Caco-2 (cell line): ENCODE data around the gene MEG3. TPM values are rescaled to one million over a fixed set of nuclear protein-coding genes. Genes with fewer than 3 reads are reported as not detected.

Source experiments
- BruUV-seq: library from RNA; stranded (reverse); fragments of 400-500 nt; replicated peaks from 2 replicates; lab custom pipeline; 2021; lab: Mats Ljungman, UMichigan
- CTCF ChIA-PET: fragments of 300-600 bp; sonication (Branson Sonifier 250); formaldehyde crosslinking; loops from one replicate; lab custom pipeline; 2022; ENCODE audit warnings: antibody characterized with exemption; lab: Charles Lee
- POLR2A ChIA-PET: fragments of 300-600 bp; sonication (Branson Sonifier 250); formaldehyde crosslinking; loops from one replicate; lab custom pipeline; 2022; ENCODE audit warnings: antibody characterized with exemption; lab: Charles Lee
- DNase-seq, 2 experiments: peaks; one replicate each; pipeline versions ENCODE4 v3.0.0 to v3.0.0-alpha.2; 2020 to 2022
- H3K27me3 ChIP-seq: replicated peaks from 2 replicates; pipeline ENCODE4 v1.6.0; 2011; ENCODE audit warnings: low read length; ENCODE audit not compliant: control insufficient read depth, insufficient read depth
- H3K36me3 ChIP-seq: 2 replicates; pipeline ENCODE4 v1.5.1; 2011; ENCODE audit warnings: low read length; ENCODE audit not compliant: control insufficient read depth, insufficient read depth
- H3K4me1 ChIP-seq: fragments of 250-450 bp; sonication (Bioruptor Pico); 2 replicates; pipeline ENCODE4 v1.5.1; 2020; ENCODE audit warnings: mild to moderate bottlenecking
- H3K4me3 ChIP-seq: 2 replicates; pipeline ENCODE4 v1.5.1; 2011; ENCODE audit warnings: low read depth, mild to moderate bottlenecking, control low read depth, low read length
- H3K9me3 ChIP-seq: fragments of 250-450 bp; sonication (Bioruptor Pico); 2 replicates; pipeline ENCODE4 v1.5.1; 2020; ENCODE audit warnings: mild to moderate bottlenecking, moderate library complexity
- H3K27ac Mint-ChIP-seq: one replicate; pipeline ENCODE4 v1.8.0; 2022; ENCODE audit warnings: mixed read lengths; ENCODE audit not compliant: unreplicated experiment
- H3K27me3 Mint-ChIP-seq: one replicate; pipeline ENCODE4 v1.8.0; 2022; ENCODE audit warnings: mixed read lengths; ENCODE audit not compliant: insufficient read depth, unreplicated experiment
- H3K36me3 Mint-ChIP-seq: one replicate; pipeline ENCODE4 v1.8.0; 2022; ENCODE audit warnings: mild to moderate bottlenecking, mixed read lengths; ENCODE audit not compliant: insufficient read depth, unreplicated experiment
- H3K4me1 Mint-ChIP-seq: one replicate; pipeline ENCODE4 v1.8.0; 2022; ENCODE audit warnings: low read depth, mixed read lengths; ENCODE audit not compliant: unreplicated experiment
- H3K4me3 Mint-ChIP-seq: one replicate; pipeline ENCODE4 v1.8.0; 2022; ENCODE audit warnings: mild to moderate bottlenecking, moderate library complexity, mixed read lengths; ENCODE audit not compliant: unreplicated experiment
- H3K9me3 Mint-ChIP-seq: one replicate; pipeline ENCODE4 v1.8.0; 2022; ENCODE audit warnings: mixed read lengths; ENCODE audit not compliant: unreplicated experiment
- intact Hi-C: fragments of 100-400 bp; cut with micrococcal nuclease; formaldehyde crosslinking; loops from one replicate; pipeline ENCODE4 v1.10.0; 2022; ENCODE audit not compliant: unreplicated experiment
- total RNA-seq: library from RNA; stranded (reverse); gene quantifications from 2 replicates; pipeline ENCODE4 v1.2.3, GENCODE V29; 2022
- TF ChIP-seq, protein P1 (sequence below), 2 experiments: fragments of 200-600 bp in 1 of 2; IDR thresholded peaks; 1 replicate in 1 of 2; 2 replicates in 1 of 2; pipeline versions ENCODE4 v1.5.1 to v1.8.0; 2011 to 2022; ENCODE audit warnings: antibody characterized with exemption in 1 of 2, control low read depth in 1 of 2, inconsistent platforms in 1 of 2, low read depth in 1 of 2, low read length in 1 of 2, mild to moderate bottlenecking in 1 of 2, moderate library complexity in 1 of 2; ENCODE audit not compliant: insufficient read depth in 1 of 2, severe bottlenecking in 1 of 2, unreplicated experiment in 1 of 2

Gene MEG3
- total RNA-seq, 1 experiment from 2014 or later: not detected

DNA sequence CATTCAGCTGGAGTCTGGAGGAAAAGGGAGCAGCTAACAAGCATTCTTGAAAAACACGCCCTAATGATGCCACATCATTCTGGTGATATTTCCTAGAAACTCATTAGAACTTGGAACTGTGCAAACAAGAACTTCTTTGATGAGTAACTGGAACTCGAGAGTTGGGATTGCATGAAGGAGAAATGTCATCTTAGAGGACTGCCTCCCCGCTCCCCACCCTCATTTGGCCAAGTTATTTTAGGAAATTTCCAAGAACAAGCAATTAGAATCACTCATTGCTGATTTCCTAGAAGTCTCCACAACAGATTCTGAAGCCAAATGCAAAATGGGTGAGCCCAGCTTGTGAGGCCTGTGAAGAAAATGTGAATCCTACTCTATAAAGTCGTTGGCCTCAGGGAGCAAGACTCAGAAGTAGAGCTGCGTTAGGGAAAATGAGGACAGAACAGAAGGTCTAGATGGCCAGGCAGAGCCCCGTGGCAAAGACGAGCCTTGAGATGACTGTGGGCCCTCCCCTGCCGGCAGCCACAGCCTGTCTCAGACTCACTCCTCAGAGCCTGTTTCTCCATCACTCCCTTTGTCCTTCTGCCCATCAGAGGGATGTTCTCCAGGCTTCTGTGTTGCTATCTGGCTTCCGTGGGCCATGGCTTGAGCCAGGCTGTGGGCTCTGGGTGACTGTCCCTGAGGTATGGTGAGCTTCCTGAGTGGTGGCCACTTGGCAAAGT is 39.2 kb downstream of the MEG3 start:
- no peak overlapping the region for H3K27ac Mint-ChIP-seq
- no peaks in the 10 kb centered on the region for H3K36me3 Mint-ChIP-seq
- ChIA-PET POLR2A (no interaction called here), CTCF (no interaction called here)
- intact Hi-C loops: no loop called here
- H3K9me3 ChIP-seq: peaks cover 2% of the 10 kb centered on the region; the same call in 1 of the 2 replicates
- TF ChIP-seq, protein P1, sequence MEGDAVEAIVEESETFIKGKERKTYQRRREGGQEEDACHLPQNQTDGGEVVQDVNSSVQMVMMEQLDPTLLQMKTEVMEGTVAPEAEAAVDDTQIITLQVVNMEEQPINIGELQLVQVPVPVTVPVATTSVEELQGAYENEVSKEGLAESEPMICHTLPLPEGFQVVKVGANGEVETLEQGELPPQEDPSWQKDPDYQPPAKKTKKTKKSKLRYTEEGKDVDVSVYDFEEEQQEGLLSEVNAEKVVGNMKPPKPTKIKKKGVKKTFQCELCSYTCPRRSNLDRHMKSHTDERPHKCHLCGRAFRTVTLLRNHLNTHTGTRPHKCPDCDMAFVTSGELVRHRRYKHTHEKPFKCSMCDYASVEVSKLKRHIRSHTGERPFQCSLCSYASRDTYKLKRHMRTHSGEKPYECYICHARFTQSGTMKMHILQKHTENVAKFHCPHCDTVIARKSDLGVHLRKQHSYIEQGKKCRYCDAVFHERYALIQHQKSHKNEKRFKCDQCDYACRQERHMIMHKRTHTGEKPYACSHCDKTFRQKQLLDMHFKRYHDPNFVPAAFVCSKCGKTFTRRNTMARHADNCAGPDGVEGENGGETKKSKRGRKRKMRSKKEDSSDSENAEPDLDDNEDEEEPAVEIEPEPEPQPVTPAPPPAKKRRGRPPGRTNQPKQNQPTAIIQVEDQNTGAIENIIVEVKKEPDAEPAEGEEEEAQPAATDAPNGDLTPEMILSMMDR (IDR thresholded peaks at IDR 0.05; ENCODE audit: insufficient read depth in 1 of 2, low read depth in 1 of 2, low read length in 1 of 2, severe bottlenecking in 1 of 2, unreplicated experiment in 1 of 2): no peak
- no peaks in the 10 kb centered on the region for H3K4me1 ChIP-seq
- no TSS peak for BruUV-seq
- DNase-seq: peak in 1 of 2 experiments; percentile 10
- no peaks in the 10 kb centered on the region for H3K9me3 Mint-ChIP-seq
- no peaks in the 10 kb centered on the region for H3K4me1 Mint-ChIP-seq
- H3K36me3 ChIP-seq: no peaks in the 10 kb centered on the region
- H3K4me3 ChIP-seq: no peak overlapping the region
- H3K27me3 ChIP-seq: no peaks in the 10 kb centered on the region
- H3K4me3 Mint-ChIP-seq: no peak overlapping the region
- H3K27me3 Mint-ChIP-seq: peaks cover under 1% of the 10 kb centered on the region

DNA sequence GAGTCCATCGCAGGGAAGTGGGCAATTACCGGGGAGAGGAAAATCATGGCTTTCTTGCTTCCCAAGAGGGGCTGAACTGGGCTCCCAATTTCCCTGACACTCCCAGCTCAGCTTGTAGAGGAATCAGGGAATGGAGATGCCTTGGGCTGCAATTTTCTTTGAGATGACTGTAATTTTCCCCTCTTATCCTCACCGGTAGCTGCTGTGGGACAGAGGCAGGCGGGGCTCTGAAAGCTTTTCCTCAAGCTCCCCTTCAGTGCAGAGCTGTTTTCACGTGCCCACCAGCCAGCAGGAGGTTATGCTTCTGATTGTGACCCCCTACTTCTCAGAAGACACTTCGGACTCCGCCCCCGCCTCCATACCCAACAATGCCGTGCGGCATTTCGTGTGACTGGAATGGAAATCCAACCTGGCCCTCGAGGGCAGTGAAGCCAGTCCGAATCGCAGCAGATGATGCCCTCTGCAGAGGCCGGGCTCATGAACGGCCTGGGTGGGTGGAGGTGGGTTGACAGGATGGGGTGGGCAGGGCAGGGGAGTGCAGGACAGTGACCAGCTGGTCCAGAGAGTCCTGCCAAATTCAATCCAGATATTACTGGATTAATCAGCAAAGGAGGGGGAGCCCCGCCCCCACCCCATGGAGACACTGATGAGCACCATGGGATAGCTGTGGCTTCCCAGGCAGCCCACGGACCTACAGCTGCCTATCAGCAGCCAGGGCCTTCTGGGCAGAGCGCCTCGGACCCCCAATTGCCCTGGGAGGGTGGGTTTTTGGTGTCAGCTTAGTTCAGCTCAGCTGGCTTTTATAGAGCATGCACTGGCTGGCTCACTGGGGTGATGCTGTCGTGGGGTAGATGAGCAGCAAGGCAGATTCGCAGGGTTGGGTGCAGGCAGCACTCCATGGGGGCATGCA is 40.0 kb downstream of the MEG3 start:
- H3K9me3 Mint-ChIP-seq: no peaks in the 10 kb centered on the region

More for the DNA sequence above, 40.0 kb downstream of the MEG3 start:
- Mint-ChIP-seq H3K4me1 (no peaks in the 10 kb centered on the region), H3K27me3 (no peaks in the 10 kb centered on the region), H3K36me3 (no peaks in the 10 kb centered on the region), H3K27ac (no peak overlapping the region), H3K4me3 (no peak overlapping the region)
- POLR2A ChIA-PET: no interaction called here
- Histone ChIP-seq H3K4me1 (no peaks in the 10 kb centered on the region), H3K36me3 (no peaks in the 10 kb centered on the region), H3K9me3 (peaks cover 2% of the 10 kb centered on the region; the same call in 1 of the 2 replicates), H3K27me3 (no peaks in the 10 kb centered on the region), H3K4me3 (no peak overlapping the region)
- CTCF ChIA-PET: no interaction called here
- BruUV-seq: no TSS peak
- TF ChIP-seq, protein P1 (IDR thresholded peaks at IDR 0.05; ENCODE audit: insufficient read depth in 1 of 2, low read depth in 1 of 2, low read length in 1 of 2, severe bottlenecking in 1 of 2, unreplicated experiment in 1 of 2): no peak
- peak in 1 of 2 experiments; percentile 19 for DNase-seq
- intact Hi-C loops: no loop called here
